OCI-LY3 (cell line): ENCODE measurements around the gene MACROD2.

Experiments used
- EZH2phosphoT487 ChIP-seq: fragments of 200-600 bp; shearing (Covaris generic); IDR thresholded peaks from 2 replicates; pipeline ENCODE4 v1.6.1; 2018; ENCODE audit warnings: antibody characterized with exemption, mixed run types, low read depth
- TF ChIP-seq, protein P1 (sequence below): fragments of 200-600, 300-600 bp; sonication (generic); IDR thresholded peaks from 2 replicates; pipeline ENCODE4 v1.5.1; 2014; ENCODE audit warnings: antibody characterized with exemption, low read length, low read depth

DNA sequence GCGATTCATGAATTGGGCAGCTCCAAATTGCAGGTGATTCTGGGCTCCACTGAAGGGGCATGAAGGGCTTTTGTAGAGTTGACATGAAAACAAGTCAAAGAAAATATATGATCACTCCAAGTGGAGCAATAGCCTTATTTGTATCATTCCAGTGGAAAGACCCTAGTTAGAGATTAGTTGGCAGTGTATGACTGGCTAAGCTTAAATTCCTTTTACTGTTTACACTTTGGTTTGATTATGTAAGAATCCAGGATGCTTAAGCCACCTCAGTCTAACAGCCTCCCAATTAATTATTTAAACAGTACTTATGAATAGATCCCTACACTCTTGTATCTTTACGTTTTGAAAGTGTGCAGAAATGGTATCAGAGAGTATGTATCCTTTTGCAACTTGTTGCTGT is 1865.5 kb downstream of the MACROD2 start:
- TF ChIP-seq, protein P1, sequence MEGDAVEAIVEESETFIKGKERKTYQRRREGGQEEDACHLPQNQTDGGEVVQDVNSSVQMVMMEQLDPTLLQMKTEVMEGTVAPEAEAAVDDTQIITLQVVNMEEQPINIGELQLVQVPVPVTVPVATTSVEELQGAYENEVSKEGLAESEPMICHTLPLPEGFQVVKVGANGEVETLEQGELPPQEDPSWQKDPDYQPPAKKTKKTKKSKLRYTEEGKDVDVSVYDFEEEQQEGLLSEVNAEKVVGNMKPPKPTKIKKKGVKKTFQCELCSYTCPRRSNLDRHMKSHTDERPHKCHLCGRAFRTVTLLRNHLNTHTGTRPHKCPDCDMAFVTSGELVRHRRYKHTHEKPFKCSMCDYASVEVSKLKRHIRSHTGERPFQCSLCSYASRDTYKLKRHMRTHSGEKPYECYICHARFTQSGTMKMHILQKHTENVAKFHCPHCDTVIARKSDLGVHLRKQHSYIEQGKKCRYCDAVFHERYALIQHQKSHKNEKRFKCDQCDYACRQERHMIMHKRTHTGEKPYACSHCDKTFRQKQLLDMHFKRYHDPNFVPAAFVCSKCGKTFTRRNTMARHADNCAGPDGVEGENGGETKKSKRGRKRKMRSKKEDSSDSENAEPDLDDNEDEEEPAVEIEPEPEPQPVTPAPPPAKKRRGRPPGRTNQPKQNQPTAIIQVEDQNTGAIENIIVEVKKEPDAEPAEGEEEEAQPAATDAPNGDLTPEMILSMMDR: no peak
- TF ChIP-seq EZH2phosphoT487: no peak
